BLaER1 (cell line): ENCODE measurements around the gene PGBD5.

Experiments
- H3K27ac ChIP-seq: shearing (Covaris generic); formaldehyde crosslinking; 2 replicates; pipeline ENCODE4 v1.8.1; 2022
- H3K27me3 ChIP-seq: shearing (Covaris generic); formaldehyde crosslinking; 2 replicates; pipeline ENCODE4 v1.8.1; 2022
- H3K36me3 ChIP-seq: shearing (Covaris generic); formaldehyde crosslinking; 2 replicates; pipeline ENCODE4 v1.8.1; 2022
- H3K4me1 ChIP-seq: shearing (Covaris generic); formaldehyde crosslinking; 2 replicates; pipeline ENCODE4 v1.8.1; 2022
- H3K4me2 ChIP-seq: shearing (Covaris generic); formaldehyde crosslinking; 2 replicates; pipeline ENCODE4 v1.8.1; 2022
- H3K4me3 ChIP-seq: shearing (Covaris generic); formaldehyde crosslinking; 2 replicates; pipeline ENCODE4 v1.8.1; 2022
- H3K9ac ChIP-seq: shearing (Covaris generic); formaldehyde crosslinking; 2 replicates; pipeline ENCODE4 v1.8.1; 2022
- H3K9me3 ChIP-seq: shearing (Covaris generic); formaldehyde crosslinking; 2 replicates; pipeline ENCODE4 v1.8.1; 2022
- H4K20me1 ChIP-seq: shearing (Covaris generic); formaldehyde crosslinking; 2 replicates; pipeline ENCODE4 v1.8.1; 2022
- Cebpa-rat ChIP-seq: shearing (Covaris generic); IDR thresholded peaks from 2 replicates; pipeline ENCODE4 v1.8.1; 2022

PGBD5 gene

GRCh38 chr1:230334447-230334837, 91.7 kb downstream of the PGBD5 start:
- Histone ChIP-seq H4K20me1 (no peaks in the 10 kb centered on the region), H3K9me3 (no peaks in the 10 kb centered on the region), H3K27ac (no peak overlapping the region), H3K27me3 (peaks cover 9% of the 10 kb centered on the region; the same call in 1 of the 2 replicates), H3K4me3 (no peak overlapping the region), H3K36me3 (no peaks in the 10 kb centered on the region), H3K4me2 (no peak overlapping the region), H3K9ac (no peak overlapping the region), H3K4me1 (no peaks in the 10 kb centered on the region)
- no peak for TF ChIP-seq Cebpa-rat

GRCh38 chr1:230333590-230334446, 92.3 kb downstream of the PGBD5 start:
- H3K4me3 ChIP-seq = no peak overlapping the region
- no peak overlapping the region for H3K27ac ChIP-seq
- H3K4me1 ChIP-seq = no peaks in the 10 kb centered on the region
- H3K9me3 ChIP-seq = no peaks in the 10 kb centered on the region
- H3K9ac ChIP-seq = no peak overlapping the region
- H3K4me2 ChIP-seq = no peak overlapping the region
- H4K20me1 ChIP-seq = no peaks in the 10 kb centered on the region
- no peak for TF ChIP-seq Cebpa-rat
- H3K27me3 ChIP-seq = peaks cover 9% of the 10 kb centered on the region; the same call in 1 of the 2 replicates
- H3K36me3 ChIP-seq = no peaks in the 10 kb centered on the region

GRCh38 chr1:230332575-230333066, 93.5 kb downstream of the PGBD5 start:
- H3K4me2 ChIP-seq = peak overlapping the region; percentile 74
- TF ChIP-seq Cebpa-rat = no peak
- peaks cover 9% of the 10 kb centered on the region; the same call in 1 of the 2 replicates for H3K27me3 ChIP-seq
- peak overlapping the region; percentile 51 for H3K27ac ChIP-seq
- 0 out of 2 replicates have a peak overlapping the region, but pooled peaks have one; percentile 38 for H3K9ac ChIP-seq
- no peaks in the 10 kb centered on the region for H3K4me1 ChIP-seq
- H4K20me1 ChIP-seq = no peaks in the 10 kb centered on the region
- H3K9me3 ChIP-seq = no peaks in the 10 kb centered on the region
- no peaks in the 10 kb centered on the region for H3K36me3 ChIP-seq
- peak overlapping the region; percentile 64 for H3K4me3 ChIP-seq

GRCh38 chr1:230332061-230332460, 94.1 kb downstream of the PGBD5 start:
- no peak overlapping the region; the same call in 1 of the 2 replicates for H3K27ac ChIP-seq

GRCh38 chr1:230330157-230330556, 96.0 kb downstream of the PGBD5 start:
- Histone ChIP-seq H3K4me1 (no peaks in the 10 kb centered on the region), H3K4me3 (no peak overlapping the region), H3K36me3 (no peaks in the 10 kb centered on the region), H4K20me1 (no peaks in the 10 kb centered on the region), H3K27ac (no peak overlapping the region), H3K9me3 (no peaks in the 10 kb centered on the region), H3K27me3 (peaks cover 9% of the 10 kb centered on the region; the same call in 1 of the 2 replicates), H3K4me2 (no peak overlapping the region), H3K9ac (no peak overlapping the region)
- TF ChIP-seq Cebpa-rat = no peak

More at GRCh38 chr1:230332061-230332460, 94.1 kb downstream of the PGBD5 start:
- H3K4me2 ChIP-seq = peak overlapping the region; percentile 74
- 0 out of 2 replicates have a peak overlapping the region, but pooled peaks have one; percentile 38 for H3K9ac ChIP-seq
- H3K27me3 ChIP-seq = peaks cover 9% of the 10 kb centered on the region; the same call in 1 of the 2 replicates
- H3K9me3 ChIP-seq = no peaks in the 10 kb centered on the region
- H3K36me3 ChIP-seq = no peaks in the 10 kb centered on the region
- TF ChIP-seq Cebpa-rat = no peak
- H3K4me3 ChIP-seq = peak overlapping the region; percentile 64
- no peaks in the 10 kb centered on the region for H4K20me1 ChIP-seq
- no peaks in the 10 kb centered on the region for H3K4me1 ChIP-seq

- Histone ChIP-seq H4K20me1 (no peaks in the 10 kb centered on the region), H3K36me3 (no peaks in the 10 kb centered on the region), H3K4me2 (no peak overlapping the region), H3K27ac (no peak overlapping the region), H3K9me3 (no peaks in the 10 kb centered on the region), H3K4me1 (no peaks in the 10 kb centered on the region), H3K9ac (no peak overlapping the region), H3K4me3 (no peak overlapping the region), H3K27me3 (peaks cover 9% of the 10 kb centered on the region; the same call in 1 of the 2 replicates)
- TF ChIP-seq Cebpa-rat = no peak
These were observed 97.7 kb downstream of the PGBD5 start for GRCh38 chr1:230328342-230329015.

GRCh38 chr1:230327892-230328284, 98.2 kb downstream of the PGBD5 start:
- Histone ChIP-seq H3K9me3 (no peaks in the 10 kb centered on the region), H3K27me3 (peaks cover 8% of the 10 kb centered on the region; the same call in 1 of the 2 replicates), H3K27ac (no peak overlapping the region), H4K20me1 (no peaks in the 10 kb centered on the region), H3K4me3 (no peak overlapping the region), H3K9ac (no peak overlapping the region), H3K4me1 (no peaks in the 10 kb centered on the region), H3K36me3 (no peaks in the 10 kb centered on the region), H3K4me2 (no peak overlapping the region)
- no peak for TF ChIP-seq Cebpa-rat

- no peak overlapping the region for H3K4me2 ChIP-seq
- peaks cover 2% of the 10 kb centered on the region; the same call in 1 of the 2 replicates for H3K27me3 ChIP-seq
- no peak overlapping the region for H3K27ac ChIP-seq
These were observed 98.9 kb downstream of the PGBD5 start for GRCh38 chr1:230326971-230327891.

GRCh38 chr1:230323686-230324085, 102.4 kb downstream of the PGBD5 start:
- Histone ChIP-seq H4K20me1 (no peaks in the 10 kb centered on the region), H3K27ac (no peak overlapping the region), H3K9me3 (no peaks in the 10 kb centered on the region), H3K4me2 (no peak overlapping the region), H3K27me3 (no peaks in the 10 kb centered on the region), H3K4me1 (0 out of 2 replicates have a peak, but pooled peaks cover 5% of the 10 kb centered on the region), H3K36me3 (no peaks in the 10 kb centered on the region), H3K9ac (no peak overlapping the region), H3K4me3 (no peak overlapping the region)
- no peak for TF ChIP-seq Cebpa-rat

More at GRCh38 chr1:230326971-230327891, 98.9 kb downstream of the PGBD5 start:
- Histone ChIP-seq H3K9ac (no peak overlapping the region), H4K20me1 (no peaks in the 10 kb centered on the region), H3K4me1 (no peaks in the 10 kb centered on the region), H3K36me3 (no peaks in the 10 kb centered on the region), H3K9me3 (no peaks in the 10 kb centered on the region), H3K4me3 (no peak overlapping the region)
- no peak for TF ChIP-seq Cebpa-rat
